Suprapubic skin (tissue), 4 donors: Measurements from ENCODE around the gene DFFA.

Experiments
- EP300 ChIP-seq: sonication (generic); formaldehyde crosslinking; IDR thresholded peaks from one replicate; pipeline ENCODE4 v1.6.1; 2017; ENCODE audit warnings: antibody characterized with exemption
- POLR2A ChIP-seq, 2 donors: fragments of 450-650 bp; IDR thresholded peaks; one replicate each; pipeline ENCODE4 v1.6.1; 2017; ENCODE audit warnings: antibody characterized with exemption in 2 of 2, mild to moderate bottlenecking in 2 of 2, moderate library complexity in 2 of 2
- POLR2AphosphoS5 ChIP-seq, 3 donors: sonication (generic); formaldehyde crosslinking; IDR thresholded peaks; one replicate each; pipeline ENCODE4 v1.6.1; 2017; ENCODE audit warnings: antibody characterized with exemption in 3 of 3

DNA sequence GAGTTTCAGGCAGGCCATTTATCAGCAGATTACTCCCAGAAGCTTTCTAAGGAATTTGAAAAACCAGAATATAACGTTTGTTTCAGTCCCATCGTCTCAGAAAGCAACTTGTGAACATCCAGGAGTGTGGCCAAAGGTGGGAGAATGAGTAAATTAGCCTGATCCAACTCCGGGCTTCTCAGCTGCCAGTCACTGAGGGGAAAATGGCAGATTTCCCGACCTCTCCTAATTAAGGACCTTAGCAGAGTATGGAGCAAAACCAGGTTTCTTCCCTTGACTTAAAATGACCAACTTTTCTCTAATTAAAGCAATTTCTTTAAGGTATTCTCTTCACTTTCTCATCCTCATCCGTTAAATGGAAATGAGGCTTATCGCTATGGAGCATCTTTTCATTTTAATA lies 21.5 kb downstream of the DFFA start:
- TF ChIP-seq POLR2AphosphoS5 (IDR thresholded peaks at IDR 0.05) (no peak), EP300 (no peak), POLR2A (IDR thresholded peaks at IDR 0.05) (no peak)
